MCF 10A (cell line): ENCODE data around the gene RAB5B. TPM values are rescaled to one million over a fixed set of nuclear protein-coding genes. Genes with fewer than 3 reads are reported as not detected.
A peak's percentile ranks its signal among the peaks of the same experiment; 100 is the strongest.

ENCODE experiments used
- BruUV-seq: library from RNA; stranded (reverse); fragments of 400-500 nt; replicated peaks from 2 replicates; lab custom pipeline; 2021; lab: Mats Ljungman, UMichigan
- CTCF ChIA-PET: fragments of 300-600 bp; sonication (Branson Sonifier 250); formaldehyde crosslinking; extraction: SDS; loops from one replicate; lab custom pipeline; 2021; ENCODE audit warnings: antibody characterized with exemption, inconsistent platforms; lab: Yijun Ruan, JAX
- POLR2A ChIA-PET: fragments of 300-600, 350-650 bp; sonication (Branson Sonifier 250); formaldehyde crosslinking; extraction: SDS; loops from one replicate; lab custom pipeline; 2020; ENCODE audit warnings: antibody characterized with exemption, inconsistent platforms; lab: Yijun Ruan, JAX
- DNase-seq: peaks from one replicate; pipeline ENCODE4 v3.0.0-alpha.2; 2018; ENCODE audit not compliant: unreplicated experiment
- H3K27ac Mint-ChIP-seq: one replicate; pipeline ENCODE4 v1.8.0; 2022; ENCODE audit warnings: mild to moderate bottlenecking, low read depth, mixed read lengths; ENCODE audit not compliant: unreplicated experiment
- H3K27me3 Mint-ChIP-seq: one replicate; pipeline ENCODE4 v1.8.0; 2022; ENCODE audit warnings: mixed read lengths; ENCODE audit not compliant: insufficient read depth, unreplicated experiment
- H3K36me3 Mint-ChIP-seq: one replicate; pipeline ENCODE4 v1.8.0; 2022; ENCODE audit warnings: mild to moderate bottlenecking, moderate library complexity, mixed read lengths; ENCODE audit not compliant: insufficient read depth, unreplicated experiment
- H3K4me1 Mint-ChIP-seq: one replicate; pipeline ENCODE4 v1.8.0; 2022; ENCODE audit warnings: mixed read lengths; ENCODE audit not compliant: insufficient read depth, unreplicated experiment
- H3K4me3 Mint-ChIP-seq: one replicate; pipeline ENCODE4 v1.8.0; 2022; ENCODE audit warnings: mild to moderate bottlenecking, moderate library complexity, mixed read lengths; ENCODE audit not compliant: unreplicated experiment
- H3K9me3 Mint-ChIP-seq: one replicate; pipeline ENCODE4 v1.8.0; 2022; ENCODE audit warnings: mixed read lengths; ENCODE audit not compliant: unreplicated experiment
- intact Hi-C: fragments of 100-400 bp; cut with micrococcal nuclease; formaldehyde crosslinking; loops from 2 replicates; pipeline ENCODE4 v1.14.1; 2022
- total RNA-seq: library from RNA; stranded (reverse); gene quantifications from 2 replicates; pipeline ENCODE4 v1.2.3, GENCODE V29; 2022
- TF ChIP-seq, protein P1 (sequence below): fragments of 200-600 bp; IDR thresholded peaks from one replicate; pipeline ENCODE4 v1.8.0; 2022; ENCODE audit warnings: antibody characterized with exemption, mild to moderate bottlenecking; ENCODE audit not compliant: unreplicated experiment

Gene RAB5B
- total RNA-seq, 1 experiment from 2014 or later: 67.4 TPM

DNA sequence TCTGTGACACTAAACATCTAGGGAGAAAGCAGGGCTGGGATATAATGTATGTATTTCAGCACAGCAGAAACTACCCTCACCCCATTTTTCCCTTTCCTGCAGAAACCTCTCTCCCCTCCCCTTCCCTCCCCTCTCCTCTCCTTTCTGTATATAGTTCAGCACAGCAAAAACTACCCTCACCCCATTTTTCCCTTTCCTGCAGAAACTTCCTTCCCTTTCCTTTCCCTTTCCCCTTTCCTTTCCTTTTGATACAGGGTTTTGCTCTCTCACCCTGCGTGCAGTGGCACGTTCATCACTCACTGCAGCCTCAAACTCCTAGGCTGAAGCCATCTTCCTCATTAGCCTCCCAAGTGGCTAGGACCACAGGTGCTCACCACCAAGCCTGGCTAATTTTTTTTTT is 10.1 kb upstream of the RAB5B start:
- H3K4me3 Mint-ChIP-seq: no peak overlapping the region
- no peaks in the 10 kb centered on the region for H3K9me3 Mint-ChIP-seq
- H3K27me3 Mint-ChIP-seq: no peaks in the 10 kb centered on the region
- no TSS peak for BruUV-seq
- H3K27ac Mint-ChIP-seq: no peak overlapping the region
- intact Hi-C loops: no loop called here
- TF ChIP-seq, protein P1, sequence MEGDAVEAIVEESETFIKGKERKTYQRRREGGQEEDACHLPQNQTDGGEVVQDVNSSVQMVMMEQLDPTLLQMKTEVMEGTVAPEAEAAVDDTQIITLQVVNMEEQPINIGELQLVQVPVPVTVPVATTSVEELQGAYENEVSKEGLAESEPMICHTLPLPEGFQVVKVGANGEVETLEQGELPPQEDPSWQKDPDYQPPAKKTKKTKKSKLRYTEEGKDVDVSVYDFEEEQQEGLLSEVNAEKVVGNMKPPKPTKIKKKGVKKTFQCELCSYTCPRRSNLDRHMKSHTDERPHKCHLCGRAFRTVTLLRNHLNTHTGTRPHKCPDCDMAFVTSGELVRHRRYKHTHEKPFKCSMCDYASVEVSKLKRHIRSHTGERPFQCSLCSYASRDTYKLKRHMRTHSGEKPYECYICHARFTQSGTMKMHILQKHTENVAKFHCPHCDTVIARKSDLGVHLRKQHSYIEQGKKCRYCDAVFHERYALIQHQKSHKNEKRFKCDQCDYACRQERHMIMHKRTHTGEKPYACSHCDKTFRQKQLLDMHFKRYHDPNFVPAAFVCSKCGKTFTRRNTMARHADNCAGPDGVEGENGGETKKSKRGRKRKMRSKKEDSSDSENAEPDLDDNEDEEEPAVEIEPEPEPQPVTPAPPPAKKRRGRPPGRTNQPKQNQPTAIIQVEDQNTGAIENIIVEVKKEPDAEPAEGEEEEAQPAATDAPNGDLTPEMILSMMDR: no peak
- ChIA-PET CTCF (no interaction called here), POLR2A (no interaction called here)
- no peaks in the 10 kb centered on the region for H3K36me3 Mint-ChIP-seq
- no peak for DNase-seq
- peaks cover 23% of the 10 kb centered on the region for H3K4me1 Mint-ChIP-seq

DNA sequence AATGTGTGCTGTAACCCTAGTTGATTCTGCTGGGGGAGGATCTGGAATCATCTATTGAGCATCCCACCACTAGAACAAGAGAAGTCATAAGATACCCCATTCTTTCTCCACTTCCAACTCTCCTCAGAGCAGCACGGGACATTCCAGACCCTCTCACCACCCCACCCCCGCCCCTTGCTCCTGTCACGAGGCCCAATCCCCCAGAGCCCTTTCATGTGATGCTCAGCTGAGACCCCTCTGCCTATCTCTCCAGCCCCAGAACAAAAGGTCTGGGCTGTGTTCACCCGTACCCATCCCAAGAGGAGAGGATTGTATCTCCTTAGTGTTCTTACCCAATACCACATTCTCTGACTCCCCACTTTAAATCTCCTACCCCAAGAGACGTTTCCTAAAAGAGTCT is 8.6 kb upstream of the RAB5B start:
- peaks cover 23% of the 10 kb centered on the region for H3K4me1 Mint-ChIP-seq
- CTCF ChIA-PET: no interaction called here
- no peaks in the 10 kb centered on the region for H3K36me3 Mint-ChIP-seq
- H3K27me3 Mint-ChIP-seq: no peaks in the 10 kb centered on the region
- BruUV-seq: no TSS peak
- TF ChIP-seq, protein P1: no peak
- H3K27ac Mint-ChIP-seq: no peak overlapping the region
- no peaks in the 10 kb centered on the region for H3K9me3 Mint-ChIP-seq
- DNase-seq: no peak
- no peak overlapping the region for H3K4me3 Mint-ChIP-seq
- intact Hi-C loops: no loop called here
- POLR2A ChIA-PET: interaction anchor here (0.8 to 1.2 kb wide), 2 partner anchors 8 to 33 kb away, joined by 4 to 5 read pairs; partner anchors contain the start of gene RAB5B

- Mint-ChIP-seq H3K27ac (peak within 1 kb of the TSS; percentile 95), H3K36me3 (no peaks in the 10 kb centered on the region), H3K4me3 (peak within 1 kb of the TSS; percentile 93), H3K27me3 (no peaks in the 10 kb centered on the region), H3K4me1 (peaks cover 23% of the 10 kb centered on the region), H3K9me3 (no peaks in the 10 kb centered on the region)
- DNase-seq: no peak
- TF ChIP-seq, protein P1: no peak
- no TSS peak for BruUV-seq
- CTCF ChIA-PET: no interaction called here
- intact Hi-C loops: no loop called here
- POLR2A ChIA-PET: interaction anchor here (0.8 to 1.2 kb wide), 3 partner anchors 8 to 33 kb away, joined by 4 to 6 read pairs (median 5); partner anchors contain the start of gene RAB5B
Observed at GRCh38 chr12:55965941-55966407, 7.9 kb upstream of the RAB5B start, which contains the start of gene PMEL. Gene PMEL (minus strand): TSS chr12:55966042. CDS start chr12:55966011, 31 bp downstream.

DNA sequence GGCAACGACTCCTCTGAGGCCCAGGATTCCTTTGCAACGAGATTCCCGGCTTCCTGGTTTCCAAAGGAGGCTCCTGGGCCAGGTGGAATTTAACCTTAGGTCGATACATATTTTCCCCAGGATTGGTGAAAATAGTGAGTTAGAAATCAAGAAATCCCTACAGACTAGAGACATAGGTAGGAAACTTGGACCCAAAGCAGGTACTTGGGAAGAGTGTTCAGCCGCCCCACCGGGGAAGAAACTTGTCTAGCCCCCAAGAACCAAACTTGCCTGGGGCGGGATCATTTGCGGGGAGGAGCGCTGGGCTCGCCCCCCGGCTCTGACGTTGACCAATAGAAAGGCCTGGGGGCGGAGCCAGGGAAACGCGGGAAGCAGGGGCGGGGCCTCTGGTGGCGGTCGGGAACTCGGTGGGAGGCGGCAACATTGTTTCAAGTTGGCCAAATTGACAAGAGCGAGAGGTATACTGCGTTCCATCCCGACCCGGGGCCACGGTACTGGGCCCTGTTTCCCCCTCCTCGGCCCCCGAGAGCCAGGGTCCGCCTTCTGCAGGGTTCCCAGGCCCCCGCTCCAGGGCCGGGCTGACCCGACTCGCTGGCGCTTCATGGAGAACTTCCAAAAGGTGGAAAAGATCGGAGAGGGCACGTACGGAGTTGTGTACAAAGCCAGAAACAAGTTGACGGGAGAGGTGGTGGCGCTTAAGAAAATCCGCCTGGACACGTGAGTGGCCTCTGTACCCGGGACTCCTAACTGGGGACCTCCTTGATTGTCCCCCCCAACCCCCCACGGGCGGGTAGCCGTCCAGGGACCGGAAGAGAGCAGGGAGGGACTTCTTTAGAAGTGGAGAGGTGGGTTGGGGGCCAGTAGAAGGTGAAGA is 7.2 kb upstream of the RAB5B start, which contains the start of gene CDK2:
CDK2 (plus strand) TSS at position 423 of the 874 bp plus-strand sequence; CDS start at position 602, 179 bp downstream.
- intact Hi-C loops: no loop called here
- peaks cover 2% of the 10 kb centered on the region for H3K36me3 Mint-ChIP-seq
- peak within 1 kb of the TSS; percentile 93 for H3K4me3 Mint-ChIP-seq
- TF ChIP-seq, protein P1: no peak
- ChIA-PET POLR2A (interaction anchor here (0.6 to 4.5 kb wide), 6 partner anchors 7 to 1683 kb away, joined by 3 to 35 read pairs (median 6); partner anchors contain the start of genes ORMDL2 and SARNP), CTCF (interaction anchor here (0.7 to 1.8 kb wide), 2 partner anchors 12 to 37 kb away, joined by 3 to 7 read pairs; no protein-coding TSS in a partner anchor)
- peak; percentile 88 for DNase-seq
- H3K27me3 Mint-ChIP-seq: no peaks in the 10 kb centered on the region
- BruUV-seq: TSS peak; percentile 46
- H3K9me3 Mint-ChIP-seq: no peaks in the 10 kb centered on the region
- H3K27ac Mint-ChIP-seq: peak within 1 kb of the TSS; percentile 95
- H3K4me1 Mint-ChIP-seq: peaks cover 28% of the 10 kb centered on the region
